Lower leg skin (tissue), 3 donors: Measurements from ENCODE around the gene SPRR4.

Experiments
- CTCF ChIP-seq, 3 donors: fragments of 450-650 bp; IDR thresholded peaks; one replicate each; pipeline ENCODE4 v1.5.1; 2016; ENCODE audit warnings: antibody characterized with exemption in 3 of 3, mild to moderate bottlenecking in 3 of 3, moderate library complexity in 2 of 3
- POLR2A ChIP-seq, 2 donors: fragments of 450-650 bp; IDR thresholded peaks; one replicate each; pipeline ENCODE4 v1.6.1; 2016 to 2017; ENCODE audit warnings: antibody characterized with exemption in 2 of 2, mild to moderate bottlenecking in 1 of 2, moderate library complexity in 1 of 2

- TF ChIP-seq CTCF (IDR thresholded peaks at IDR 0.05), result no peak
- no peak for TF ChIP-seq POLR2A (IDR thresholded peaks at IDR 0.05)
Measured at GRCh38 chr1:152954436-152954835, 16.0 kb upstream of the SPRR4 start.
